Activated CD4-positive, alpha-beta T cell treated with anti-CD3 and anti-CD28 coated beads, Interleukin-2, Interleukin-6, amounts not matched to agents 100 ng/mL and 50 ng/mL, durations not matched to agents 16 hours and 8 hours (primary cell): ENCODE measurements around the gene IGBP1.
"Not testable (repeated sequence)": the region's sequence is repeated elsewhere in the genome, so short reads cannot be mapped to it uniquely, and the experiment has no call there.

ENCODE experiments used
- DNase-seq: peaks from one replicate; pipeline ENCODE4 v3.0.0-alpha.2; 2020

Gene IGBP1

GRCh38 chrX:70168238-70169188 is 35.3 kb downstream of the IGBP1 start:
- DNase-seq = no peak

- DNase-seq = no peak
Measured at GRCh38 chrX:70169281-70169680, 36.0 kb downstream of the IGBP1 start.

- no peak for DNase-seq
Measured at GRCh38 chrX:70171624-70172023, 38.4 kb downstream of the IGBP1 start.

- DNase-seq = no peak
Measured at GRCh38 chrX:70172221-70172620, 39.0 kb downstream of the IGBP1 start.

- DNase-seq = no peak
Measured at GRCh38 chrX:70172964-70173363, 39.7 kb downstream of the IGBP1 start.

GRCh38 chrX:70174754-70175153 is 41.5 kb downstream of the IGBP1 start:
- DNase-seq = no peak

GRCh38 chrX:70175338-70175737 is 42.1 kb downstream of the IGBP1 start:
- no peak for DNase-seq

- DNase-seq = peak; percentile 8
Measured at GRCh38 chrX:70176938-70177533, 43.8 kb downstream of the IGBP1 start, which contains the start of gene DGAT2L6. TSS of gene DGAT2L6 (plus strand) at chrX:70177483. CDS start at chrX:70177583, 100 bp downstream.

GRCh38 chrX:70183091-70183490 is 49.8 kb downstream of the IGBP1 start:
- no peak for DNase-seq

- DNase-seq = no peak
Measured at GRCh38 chrX:70190225-70190624, 57.0 kb downstream of the IGBP1 start.

- peak; percentile 82 for DNase-seq
Measured at GRCh38 chrX:70196961-70197720, 63.9 kb downstream of the IGBP1 start.

- DNase-seq = no peak
Measured at GRCh38 chrX:70201732-70202131, 68.5 kb downstream of the IGBP1 start.

- no peak for DNase-seq
Measured at GRCh38 chrX:70208479-70208878, 75.2 kb downstream of the IGBP1 start.

GRCh38 chrX:70209570-70209969 is 76.3 kb downstream of the IGBP1 start:
- DNase-seq = not testable (repeated sequence)
